GM12878 (cell line): ENCODE measurements around the gene EPHB1.
"Not testable (repeated sequence)": the region's sequence is repeated elsewhere in the genome, so short reads cannot be mapped to it uniquely, and the experiment has no call there.

ENCODE experiments used
- BCL11A ChIP-seq: IDR thresholded peaks from 2 replicates; pipeline ENCODE4 v1.6.1; 2011; ENCODE audit warnings: low read depth, low read length
- MAX ChIP-seq: IDR thresholded peaks from 2 replicates; pipeline ENCODE4 v1.6.1; 2012; ENCODE audit warnings: low read depth, low read length, improper control_type of control experiment
- PML ChIP-seq: IDR thresholded peaks from 2 replicates; pipeline ENCODE4 v1.6.1; 2012; ENCODE audit warnings: low read length, inconsistent platforms
- POLR2A ChIP-seq: IDR thresholded peaks from 2 replicates; pipeline ENCODE4 v1.6.1; 2011; ENCODE audit warnings: low read depth, mild to moderate bottlenecking, low read length
- POLR2AphosphoS5 ChIP-seq: IDR thresholded peaks from 2 replicates; pipeline ENCODE4 v1.6.1; 2011; ENCODE audit warnings: mild to moderate bottlenecking, low read length, inconsistent platforms
- RFX5 ChIP-seq: IDR thresholded peaks from 2 replicates; pipeline ENCODE4 v1.6.1; 2011; ENCODE audit warnings: low read depth, low read length, improper control_type of control experiment
- ZNF274 ChIP-seq: IDR thresholded peaks from one replicate; pipeline ENCODE4 v1.8.0; 2011; ENCODE audit not compliant: insufficient read length, insufficient read depth
- TF ChIP-seq, protein P1 (sequence below): IDR thresholded peaks from 2 replicates; pipeline ENCODE4 v1.6.1; 2011; ENCODE audit warnings: low read depth, mild to moderate bottlenecking, low read length, moderate library complexity, borderline replicate concordance; ENCODE audit errors: extremely low read depth
- TF ChIP-seq, protein P2 (sequence below), 3 experiments: IDR thresholded peaks in 2 of 3; conservative IDR thresholded peaks in 1 of 3; 2 replicates each; pipeline ENCODE4 v1.5.1; 2011; ENCODE audit warnings: low read depth in 3 of 3, low read length in 3 of 3, mild to moderate bottlenecking in 3 of 3, control low read depth in 2 of 3, moderate library complexity in 2 of 3, inconsistent platforms in 1 of 3, mixed read lengths in 1 of 3; ENCODE audit not compliant: control insufficient read depth in 2 of 3, insufficient read depth in 1 of 3; ENCODE audit errors: extremely low read depth in 1 of 3

GRCh38 chr3:135039536-135039935, 244.5 kb downstream of the EPHB1 start:
- TF ChIP-seq POLR2A, MAX, BCL11A, POLR2AphosphoS5, ZNF274, PML, RFX5: not testable (repeated sequence)
- TF ChIP-seq, protein P1, sequence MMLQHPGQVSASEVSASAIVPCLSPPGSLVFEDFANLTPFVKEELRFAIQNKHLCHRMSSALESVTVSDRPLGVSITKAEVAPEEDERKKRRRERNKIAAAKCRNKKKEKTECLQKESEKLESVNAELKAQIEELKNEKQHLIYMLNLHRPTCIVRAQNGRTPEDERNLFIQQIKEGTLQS: not testable (repeated sequence)
- TF ChIP-seq, protein P2, sequence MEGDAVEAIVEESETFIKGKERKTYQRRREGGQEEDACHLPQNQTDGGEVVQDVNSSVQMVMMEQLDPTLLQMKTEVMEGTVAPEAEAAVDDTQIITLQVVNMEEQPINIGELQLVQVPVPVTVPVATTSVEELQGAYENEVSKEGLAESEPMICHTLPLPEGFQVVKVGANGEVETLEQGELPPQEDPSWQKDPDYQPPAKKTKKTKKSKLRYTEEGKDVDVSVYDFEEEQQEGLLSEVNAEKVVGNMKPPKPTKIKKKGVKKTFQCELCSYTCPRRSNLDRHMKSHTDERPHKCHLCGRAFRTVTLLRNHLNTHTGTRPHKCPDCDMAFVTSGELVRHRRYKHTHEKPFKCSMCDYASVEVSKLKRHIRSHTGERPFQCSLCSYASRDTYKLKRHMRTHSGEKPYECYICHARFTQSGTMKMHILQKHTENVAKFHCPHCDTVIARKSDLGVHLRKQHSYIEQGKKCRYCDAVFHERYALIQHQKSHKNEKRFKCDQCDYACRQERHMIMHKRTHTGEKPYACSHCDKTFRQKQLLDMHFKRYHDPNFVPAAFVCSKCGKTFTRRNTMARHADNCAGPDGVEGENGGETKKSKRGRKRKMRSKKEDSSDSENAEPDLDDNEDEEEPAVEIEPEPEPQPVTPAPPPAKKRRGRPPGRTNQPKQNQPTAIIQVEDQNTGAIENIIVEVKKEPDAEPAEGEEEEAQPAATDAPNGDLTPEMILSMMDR (IDR thresholded peaks at IDR 0.05 in 2 of 3, conservative IDR thresholded peaks at IDR 0.05 in 1 of 3; ENCODE audit: control insufficient read depth in 2 of 3, extremely low read depth in 1 of 3, insufficient read depth in 1 of 3, low read depth in 3 of 3, low read length in 3 of 3): not testable (repeated sequence)
